Adrenal gland (tissue), 19 donors: ENCODE measurements around the gene PEF1. TPM values are rescaled to one million over a fixed set of nuclear protein-coding genes. Genes with fewer than 3 reads are reported as not detected.

Experiments
- DNase-seq, 7 donors: peaks; one replicate each; pipeline ENCODE4 v3.0.0-alpha.2; 2019 to 2020
- H3K27ac ChIP-seq, 5 donors: fragments of 200-600 bp; sonication (generic) in 4 of 5; 1 replicate in 3 of 5; 2 replicates in 2 of 5; pipeline versions ENCODE4 v1.5.1 to v1.8.0; 2016 to 2020; ENCODE audit warnings: mild to moderate bottlenecking in 1 of 5
- H3K27me3 ChIP-seq: fragments of 200-600 bp; 2 replicates; pipeline ENCODE4 v1.8.0; 2021
- H3K36me3 ChIP-seq, 2 donors: fragments of 200-600 bp; replicated peaks in 1 of 2; 1 replicate in 1 of 2; 2 replicates in 1 of 2; pipeline versions ENCODE4 v1.5.1 to v1.8.0; 2018 to 2022
- H3K4me1 ChIP-seq, 2 donors: fragments of 200-600 bp; replicated peaks in 1 of 2; 1 replicate in 1 of 2; 2 replicates in 1 of 2; pipeline versions ENCODE4 v1.5.1 to v1.8.0; 2018 to 2021
- H3K4me3 ChIP-seq, 4 donors: fragments of 200-600 bp; sonication (generic) in 3 of 4; one replicate each; pipeline ENCODE4 v1.5.1; 2016 to 2018
- H3K9me3 ChIP-seq, 3 donors: fragments of 200-600 bp; sonication (generic) in 1 of 3; replicated peaks in 1 of 3; 1 replicate in 2 of 3; 2 replicates in 1 of 3; pipeline versions ENCODE4 v1.5.1 to v1.8.0; 2016 to 2021
- CTCF ChIP-seq, 6 experiments: fragments of 450-650 bp in 4 of 6; fragments of 200-600 bp in 2 of 6; sonication (generic) in 1 of 6; IDR thresholded peaks; 1 replicate in 5 of 6; 2 replicates in 1 of 6; pipeline versions ENCODE4 v1.5.1 to v1.8.0; 2016 to 2021; ENCODE audit warnings: antibody characterized with exemption in 6 of 6, mild to moderate bottlenecking in 2 of 6, moderate library complexity in 1 of 6
- POLR2A ChIP-seq, 2 donors: fragments of 450-650 bp; IDR thresholded peaks; one replicate each; pipeline ENCODE4 v1.6.1; 2017; ENCODE audit warnings: antibody characterized with exemption in 2 of 2, mild to moderate bottlenecking in 2 of 2, moderate library complexity in 1 of 2
- WGBS, 4 donors: extraction: QIAGEN DNeasy Blood & Tissue Kit in 2 of 4; methylation state at CpG; one replicate each; pipeline versions ENCODE4 v1.1.5 to v1.1.7; 2013 to 2017; 5-methylcytosine and 5-hydroxymethylcytosine counted together
- intact Hi-C, 2 donors: fragments of 100-400 bp; cut with DNase I; formaldehyde crosslinking; loops; one replicate each; pipeline versions ENCODE4 v1.14.1 to v1.15.0; 2022 to 2023
- long read RNA-seq, 10 donors: library from polyadenylated mRNA in 3 of 10; unstranded in 2 of 10; stranded (forward) in 1 of 10; transcript quantifications; one replicate each; pipeline ENCODE4 v2.0.0 and lab custom pipeline, GENCODE V29; 2021 to 2026
- polyA plus RNA-seq, 3 donors: library from polyadenylated mRNA; stranded (reverse); fragments of 200-250 nt in 2 of 3; fragments of 350-450 nt in 1 of 3; fragmentation: Illumina TruSeq in 1 of 3; extraction: RNeasy Lipid Tissue Mini Kit (QIAGEN cat#74804) in 1 of 3; gene quantifications; one replicate each; pipeline ENCODE4 v1.2.3, GENCODE V29; 2013 to 2014
- total RNA-seq, 9 donors: library from RNA; depleted of rRNA in 4 of 9; stranded (reverse); fragments of >200 nt in 4 of 9; fragments of 120-200 nt in 1 of 9; fragmentation: NEBNext Ultra II Directional in 1 of 9; extraction: Animal tissue kit (Norgen Biotek cat#: 25700) in 1 of 9; gene quantifications; one replicate each; pipeline versions ENCODE4 v1.1.0 to v1.2.4, GENCODE V29; 2013 to 2023
- donor health status: healthy with polysubstance abuse.
- donor health status: Bipolar disorder and iron deficiency.
- donor health status: DM: yes; HTN: yes; CAD: no.
- donor health status: DM: no; HTN: no; CAD: no.
- donor health status: DM: no; HTN: no; CAD: no.
- donor health status: DM: yes; HTN: yes; CAD: no.

Gene PEF1
- 100 to 1,000 TPM in 2 of 9 donors, 10 to 100 TPM in 7; 71.1 to 132 (median 87.8) TPM for total RNA-seq
- polyA plus RNA-seq: 10 to 100 TPM; 58.2 to 87.1 (median 68.9) TPM
- long read RNA-seq, donor 1, transcript PEF1-201 (5 exons, 1,629 nt): major isoform, 48 of 75 reads
- long read RNA-seq, donor 1, partial matches to known transcripts: 25 of 75 reads
- long read RNA-seq, donor 1, other reads (novel, unspliced or antisense): 0 of 75 reads
- long read RNA-seq, donor 2, transcript PEF1-201 (5 exons, 1,629 nt): major isoform, 30 of 31 reads
- long read RNA-seq, donor 2, partial matches to known transcripts: 0 of 31 reads
- long read RNA-seq, donor 2, other reads (novel, unspliced or antisense): 0 of 31 reads
- long read RNA-seq, donor 3, transcript PEF1-201 (5 exons, 1,629 nt): major isoform, 26 of 32 reads
- long read RNA-seq, donor 3, partial matches to known transcripts: 5 of 32 reads
- long read RNA-seq, donor 3, other reads (novel, unspliced or antisense): 0 of 32 reads
- long read RNA-seq, donor 4, transcript PEF1-201 (5 exons, 1,629 nt): major isoform, 103 of 122 reads
- long read RNA-seq, donor 4, partial matches to known transcripts: 6 of 122 reads
- long read RNA-seq, donor 4, other reads (novel, unspliced or antisense): 9 of 122 reads
- long read RNA-seq, donor 5, transcript PEF1-201 (5 exons, 1,629 nt): major isoform, 138 of 171 reads
- long read RNA-seq, donor 5, transcript PEF1-205 (4 exons, 750 nt): minor isoform, 6 of 171 reads
- long read RNA-seq, donor 5, partial matches to known transcripts: 10 of 171 reads
- long read RNA-seq, donor 5, other reads (novel, unspliced or antisense): 17 of 171 reads
- long read RNA-seq, donor 6, transcript PEF1-201 (5 exons, 1,629 nt): major isoform, 53 of 62 reads
- long read RNA-seq, donor 6, partial matches to known transcripts: 3 of 62 reads
- long read RNA-seq, donor 6, other reads (novel, unspliced or antisense): 2 of 62 reads
- long read RNA-seq, donor 7, transcript PEF1-201 (5 exons, 1,629 nt): major isoform, 20 of 20 reads
- long read RNA-seq, donor 7, partial matches to known transcripts: 0 of 20 reads
- long read RNA-seq, donor 7, other reads (novel, unspliced or antisense): 0 of 20 reads
- long read RNA-seq, donor 8, transcript PEF1-201 (5 exons, 1,629 nt): major isoform, 31 of 37 reads
- long read RNA-seq, donor 8, partial matches to known transcripts: 5 of 37 reads
- long read RNA-seq, donor 8, other reads (novel, unspliced or antisense): 0 of 37 reads
- long read RNA-seq, donor 9, transcript PEF1-201 (5 exons, 1,629 nt): major isoform, 18 of 19 reads
- long read RNA-seq, donor 9, partial matches to known transcripts: 0 of 19 reads
- long read RNA-seq, donor 9, other reads (novel, unspliced or antisense): 0 of 19 reads
- long read RNA-seq, donor 10, transcript PEF1-201 (5 exons, 1,629 nt): major isoform, 9 of 9 reads
- long read RNA-seq, donor 10, partial matches to known transcripts: 0 of 9 reads
- long read RNA-seq, donor 10, other reads (novel, unspliced or antisense): 0 of 9 reads

- intact Hi-C loops: no loop called here
- H3K4me3 ChIP-seq: peak within 1 kb of the TSS; percentile 69 to 87 (median 80)
- TF ChIP-seq CTCF (IDR thresholded peaks at IDR 0.05) (peak in 1 of 6 experiments; percentile 26), POLR2A (IDR thresholded peaks at IDR 0.05) (peak; percentile 70 to 72)
- no peaks in the 10 kb centered on the region for H3K9me3 ChIP-seq
- H3K36me3 ChIP-seq: no peaks in the 10 kb centered on the region
- peak within 1 kb of the TSS; percentile 85 to 99 (median 96) for H3K27ac ChIP-seq
- H3K4me1 ChIP-seq: peaks cover 10 to 26% of the 10 kb centered on the region in 2 donors
- WGBS, 4 donors: 0 to 1% (median 0%) methylated on average over 41 to 56 of the region's 56 CpGs
- DNase-seq: peak; percentile 99 to 100 (median 99)
- no peaks in the 10 kb centered on the region for H3K27me3 ChIP-seq
These were observed at the start of gene PEF1 for GRCh38 chr1:31644560-31645273. PEF1 (minus strand) TSS chr1:31644876; CDS start chr1:31644864, 12 bp downstream.

GRCh38 chr1:31693231-31693630 is 48.6 kb upstream of the PEF1 start:
- intact Hi-C loops: no loop called here
- Histone ChIP-seq H3K27me3 (no peaks in the 10 kb centered on the region), H3K4me3 (no peak overlapping the region), H3K36me3 (peaks cover 0 to 3% of the 10 kb centered on the region in 2 donors), H3K27ac (no peak overlapping the region), H3K9me3 (no peaks in the 10 kb centered on the region), H3K4me1 (no peaks in the 10 kb centered on the region)
- DNase-seq: no peak
- 77 to 90% (median 85%) methylated on average over 8 to 10 of the region's 10 CpGs for WGBS, 4 donors
- TF ChIP-seq CTCF (IDR thresholded peaks at IDR 0.05) (no peak), POLR2A (IDR thresholded peaks at IDR 0.05) (no peak)

- H3K9me3 ChIP-seq: no peaks in the 10 kb centered on the region
- no peaks in the 10 kb centered on the region for H3K4me1 ChIP-seq
- no peak overlapping the region for H3K4me3 ChIP-seq
- no peak overlapping the region for H3K27ac ChIP-seq
- intact Hi-C loops: no loop called here
- no peaks in the 10 kb centered on the region for H3K27me3 ChIP-seq
- H3K36me3 ChIP-seq: peaks cover 0 to 3% of the 10 kb centered on the region in 2 donors
- TF ChIP-seq CTCF (IDR thresholded peaks at IDR 0.05) (no peak), POLR2A (IDR thresholded peaks at IDR 0.05) (no peak)
- DNase-seq: no peak
- 79 to 89% (median 83%) methylated on average over 3 to 11 of the region's 11 CpGs for WGBS, 4 donors
These were observed 47.3 kb upstream of the PEF1 start for GRCh38 chr1:31691951-31692350.
